Bronchial epithelial cell (primary cell): ENCODE data around the gene BICC1. TPM values are rescaled to one million over a fixed set of nuclear protein-coding genes. Genes with fewer than 3 reads are reported as not detected.
A peak's percentile ranks its signal among the peaks of the same experiment; 100 is the strongest.

ENCODE experiments used
- DNase-seq: peaks from one replicate; pipeline ENCODE4 v3.0.0-alpha.2; 2010; ENCODE audit warnings: low read depth
- FAIRE-seq: peaks from 2 replicates; lab custom pipeline; 2011; peaks lifted over from hg19 to GRCh38; lab: Jason Lieb, UNC
- H3K27me3 ChIP-seq: 2 replicates; pipeline ENCODE4 v1.5.1; 2011; ENCODE audit warnings: low read length; ENCODE audit not compliant: control insufficient read depth, insufficient read depth
- H3K36me3 ChIP-seq: 2 replicates; pipeline ENCODE4 v1.5.1; 2011; ENCODE audit warnings: low read length; ENCODE audit not compliant: control insufficient read depth, insufficient read depth
- H3K4me3 ChIP-seq: 2 replicates; pipeline ENCODE4 v1.5.1; 2011; ENCODE audit warnings: mild to moderate bottlenecking, low read depth, low read length, control low read depth
- CTCF ChIP-seq: IDR thresholded peaks from 2 replicates; pipeline ENCODE4 v1.5.1; 2011; ENCODE audit warnings: mild to moderate bottlenecking, moderate library complexity, low read length, control low read depth, inconsistent platforms; ENCODE audit not compliant: insufficient read depth, severe bottlenecking
- total RNA-seq: library from RNA; depleted of rRNA; stranded (reverse); fragments of >200 nt; gene quantifications from 2 replicates; pipeline ENCODE4 v1.2.1, GENCODE V29; 2014

Gene BICC1
- total RNA-seq, 1 donor from 2014 or later, result 1.1 TPM

- DNase-seq, result no peak
- H3K36me3 ChIP-seq, result no peaks in the 10 kb centered on the region
- no peak overlapping the region for H3K4me3 ChIP-seq
- H3K27me3 ChIP-seq, result no peaks in the 10 kb centered on the region
- TF ChIP-seq CTCF, result no peak
- no peak for FAIRE-seq
Measured at GRCh38 chr10:58546722-58547445, 34.2 kb downstream of the BICC1 start.

GRCh38 chr10:58547963-58548362 is 35.3 kb downstream of the BICC1 start:
- Histone ChIP-seq H3K36me3 (no peaks in the 10 kb centered on the region), H3K27me3 (no peaks in the 10 kb centered on the region), H3K4me3 (no peak overlapping the region)
- FAIRE-seq (no peak), DNase-seq (no peak)
- no peak for TF ChIP-seq CTCF

GRCh38 chr10:58554316-58554715 is 41.6 kb downstream of the BICC1 start:
- DNase-seq, result peak; percentile 71
- TF ChIP-seq CTCF, result no peak
- Histone ChIP-seq H3K36me3 (no peaks in the 10 kb centered on the region), H3K27me3 (no peaks in the 10 kb centered on the region), H3K4me3 (no peak overlapping the region)
- FAIRE-seq, result no peak

GRCh38 chr10:58555170-58555929 is 42.7 kb downstream of the BICC1 start:
- FAIRE-seq (no peak), DNase-seq (no peak)
- no peak for TF ChIP-seq CTCF
- Histone ChIP-seq H3K36me3 (no peaks in the 10 kb centered on the region), H3K4me3 (no peak overlapping the region), H3K27me3 (no peaks in the 10 kb centered on the region)

- FAIRE-seq (no peak), DNase-seq (no peak)
- no peaks in the 10 kb centered on the region for H3K36me3 ChIP-seq
- no peaks in the 10 kb centered on the region for H3K27me3 ChIP-seq
- no peak overlapping the region for H3K4me3 ChIP-seq
- no peak for TF ChIP-seq CTCF
Measured at GRCh38 chr10:58555930-58556311, 43.2 kb downstream of the BICC1 start.
